ENCODE measurements around the gene ZSCAN21.

Gene ZSCAN21

GRCh38 chr7:100079024-100079560, 29.5 kb downstream of the ZSCAN21 start:
- DNase-seq: no peak

GRCh38 chr7:100080907-100081534, 31.4 kb downstream of the ZSCAN21 start:
- DNase-seq: peak in 1 of 2 donors; percentile 7

GRCh38 chr7:100081535-100082102, 32.0 kb downstream of the ZSCAN21 start, which contains the start of gene ZNF3:
Gene ZNF3 (minus strand): TSS chr7:100081723. CDS start chr7:100077357, 4,366 bp downstream.
- peak; percentile 99 for DNase-seq

GRCh38 chr7:100082978-100083377, 33.4 kb downstream of the ZSCAN21 start:
- DNase-seq: no peak

GRCh38 chr7:100085515-100085914, 35.9 kb downstream of the ZSCAN21 start:
- no peak for DNase-seq

- DNase-seq: no peak
Observed at GRCh38 chr7:100087055-100087750, 37.6 kb downstream of the ZSCAN21 start.

- DNase-seq: no peak
Observed at GRCh38 chr7:100088095-100088620, 38.6 kb downstream of the ZSCAN21 start.

- DNase-seq: peak; percentile 63 to 87
Observed at GRCh38 chr7:100088621-100089457, 39.3 kb downstream of the ZSCAN21 start, which contains the start of gene COPS6. Gene COPS6 (plus strand): TSS chr7:100088969. CDS start chr7:100088991, 22 bp downstream.

GRCh38 chr7:100089458-100090196, 40.1 kb downstream of the ZSCAN21 start:
- DNase-seq: peak in 1 of 2 donors; percentile 7

- DNase-seq: no peak
Observed at GRCh38 chr7:100090527-100091410, 41.2 kb downstream of the ZSCAN21 start.

- no peak for DNase-seq
Observed at GRCh38 chr7:100091411-100092181, 42.0 kb downstream of the ZSCAN21 start.

- no peak for DNase-seq
Observed at GRCh38 chr7:100093054-100093453, 43.5 kb downstream of the ZSCAN21 start.

- DNase-seq: no peak
Observed at GRCh38 chr7:100093498-100093897, 43.9 kb downstream of the ZSCAN21 start.

- no peak for DNase-seq
Observed at GRCh38 chr7:100093925-100094486, 44.4 kb downstream of the ZSCAN21 start.

GRCh38 chr7:100095289-100095688, 45.7 kb downstream of the ZSCAN21 start:
- DNase-seq: no peak

GRCh38 chr7:100095704-100096103, 46.1 kb downstream of the ZSCAN21 start:
- no peak for DNase-seq

- DNase-seq: no peak
Observed at GRCh38 chr7:100098913-100099312, 49.3 kb downstream of the ZSCAN21 start.

- no peak for DNase-seq
Observed at GRCh38 chr7:100099452-100099851, 49.9 kb downstream of the ZSCAN21 start.

GRCh38 chr7:100100420-100101015, 50.9 kb downstream of the ZSCAN21 start:
- peak; percentile 93 for DNase-seq

Data from inflammatory macrophage treated with lipopolysaccharide for 1 hour (primary cell).